Spleen (tissue), 11 donors: Measurements from ENCODE around the gene L1CAM. TPM values are rescaled to one million over a fixed set of nuclear protein-coding genes. Genes with fewer than 3 reads are reported as not detected.

ENCODE experiments used
- DNase-seq: peaks from one replicate; pipeline ENCODE4 v3.0.0-alpha.2; 2020
- H3K27ac ChIP-seq, 8 donors: fragments of 200-600 bp; sonication (generic) in 7 of 8; 1 replicate in 4 of 8; 2 replicates in 4 of 8; pipeline versions ENCODE4 v1.5.0 to v1.8.0; 2016 to 2021; ENCODE audit warnings: inconsistent platforms in 4 of 8, mild to moderate bottlenecking in 4 of 8, moderate library complexity in 1 of 8
- H3K27me3 ChIP-seq, 7 donors: fragments of 200-600 bp; sonication (generic) in 6 of 7; replicated peaks in 1 of 7; 1 replicate in 4 of 7; 2 replicates in 3 of 7; pipeline versions ENCODE4 v1.5.0 to v1.8.0; 2016 to 2021; ENCODE audit warnings: inconsistent platforms in 3 of 7, mild to moderate bottlenecking in 1 of 7
- H3K36me3 ChIP-seq, 6 donors: fragments of 200-600 bp; sonication (generic) in 5 of 6; 1 replicate in 4 of 6; 2 replicates in 2 of 6; pipeline versions ENCODE4 v1.5.0 to v1.8.0; 2016 to 2021; ENCODE audit warnings: inconsistent platforms in 2 of 6
- H3K4me1 ChIP-seq, 6 donors: fragments of 200-600 bp; sonication (generic) in 5 of 6; 1 replicate in 3 of 6; 2 replicates in 3 of 6; pipeline versions ENCODE4 v1.5.0 to v1.8.0; 2016 to 2021; ENCODE audit warnings: inconsistent platforms in 3 of 6
- H3K4me3 ChIP-seq, 8 donors: fragments of 200-600 bp; sonication (generic) in 7 of 8; 1 replicate in 4 of 8; 2 replicates in 4 of 8; pipeline versions ENCODE4 v1.5.0 to v1.8.0; 2016 to 2021; ENCODE audit warnings: inconsistent platforms in 4 of 8, mild to moderate bottlenecking in 4 of 8, moderate library complexity in 2 of 8
- H3K9me3 ChIP-seq, 8 donors: fragments of 200-600 bp; sonication (generic) in 7 of 8; 1 replicate in 4 of 8; 2 replicates in 4 of 8; pipeline versions ENCODE4 v1.5.0 to v1.8.0; 2016 to 2021; ENCODE audit warnings: inconsistent platforms in 4 of 8
- CTCF ChIP-seq, 11 experiments: fragments of 200-600 bp in 7 of 11; fragments of 450-650 bp in 4 of 11; sonication (generic) in 4 of 11; IDR thresholded peaks in 8 of 11; conservative IDR thresholded peaks in 3 of 11; 1 replicate in 7 of 11; 2 replicates in 4 of 11; pipeline versions ENCODE4 v1.4.0 to v1.8.0; 2016 to 2021; ENCODE audit warnings: antibody characterized with exemption in 11 of 11, inconsistent platforms in 4 of 11, mild to moderate bottlenecking in 1 of 11
- POLR2A ChIP-seq, 3 donors: fragments of 450-650 bp; IDR thresholded peaks; one replicate each; pipeline ENCODE4 v1.5.1; 2017; ENCODE audit warnings: antibody characterized with exemption in 3 of 3, mild to moderate bottlenecking in 1 of 3
- POLR2AphosphoS5 ChIP-seq, 3 donors: sonication (generic); formaldehyde crosslinking; IDR thresholded peaks; one replicate each; pipeline ENCODE4 v1.5.1; 2017; ENCODE audit warnings: antibody characterized with exemption in 3 of 3
- WGBS, 5 donors: extraction: QIAGEN DNeasy Blood & Tissue Kit in 3 of 5; methylation state at CpG; one replicate each; pipeline versions ENCODE4 v1.1.5 to v1.1.7; 2013 to 2018; 5-methylcytosine and 5-hydroxymethylcytosine counted together
- intact Hi-C: fragments of 100-400 bp; cut with DNase I; formaldehyde crosslinking; loops from one replicate; pipeline ENCODE4 v1.15.0; 2023; ENCODE audit warnings: low total_unique reads
- polyA plus RNA-seq, 3 donors: library from polyadenylated mRNA; stranded (reverse); fragments of 200-250 nt; gene quantifications; one replicate each; pipeline ENCODE4 v1.2.1, GENCODE V29; 2013
- total RNA-seq, 7 donors: library from RNA; depleted of rRNA in 3 of 7; stranded (reverse); fragments of >200 nt in 3 of 7; fragmentation: NEBNext Ultra II Directional in 4 of 7; extraction: Animal tissue kit (Norgen Biotek cat#: 25700) in 4 of 7; gene quantifications; one replicate each; pipeline versions ENCODE4 v1.1.0 to v1.2.1, GENCODE V29; 2016 to 2021
- donor health status: healthy with polysubstance abuse.
- donor health status: DM: no; HTN: no; CAD: no; lungs with moderate emphysema.
- donor health status: DM: no; HTN: no; CAD: no.
- donor health status: Bipolar disorder and iron deficiency.
- donor health status: healthy.
- donor health status: DM: no; HTN: no; CAD: no.
- donor health status: DM: yes; HTN: yes; CAD: no.

The L1CAM gene
- total and polyA plus RNA-seq, 10 donors, result 1.2 to 5.1 (median 2.7) TPM

- intact Hi-C loops, result no loop called here
- WGBS, 5 donors, result 39 to 65% (median 60%) methylated on average over 2 to 5 of the region's 5 CpGs
- DNase-seq, result peak; percentile 30
These were observed 7.6 kb downstream of the L1CAM start for GRCh38 chrX:153878345-153878744.

GRCh38 chrX:153877571-153878261 is 8.3 kb downstream of the L1CAM start:
- H3K4me1 ChIP-seq, result no peaks in the 10 kb centered on the region
- H3K27ac ChIP-seq, result no peak overlapping the region
- no peaks in the 10 kb centered on the region for H3K9me3 ChIP-seq
- H3K36me3 ChIP-seq, result no peaks in the 10 kb centered on the region
- no peak for DNase-seq
- H3K27me3 ChIP-seq, result peaks cover 0 to 82% (median 40%) of the 10 kb centered on the region in 7 donors
- WGBS, 5 donors, result 63 to 81% (median 69%) methylated on average over 4 to 8 of the region's 8 CpGs
- TF ChIP-seq CTCF (IDR thresholded peaks at IDR 0.05 in 8 of 11, conservative IDR thresholded peaks at IDR 0.05 in 3 of 11) (no peak), POLR2AphosphoS5 (IDR thresholded peaks at IDR 0.05) (no peak), POLR2A (IDR thresholded peaks at IDR 0.05) (no peak)
- H3K4me3 ChIP-seq, result no peak overlapping the region
- intact Hi-C loops, result no loop called here

More at GRCh38 chrX:153878345-153878744, 7.6 kb downstream of the L1CAM start:
- no peaks in the 10 kb centered on the region for H3K9me3 ChIP-seq
- TF ChIP-seq POLR2A (IDR thresholded peaks at IDR 0.05), result no peak
- TF ChIP-seq POLR2AphosphoS5 (IDR thresholded peaks at IDR 0.05), result no peak
- TF ChIP-seq CTCF (IDR thresholded peaks at IDR 0.05 in 8 of 11, conservative IDR thresholded peaks at IDR 0.05 in 3 of 11), result no peak
- no peaks in the 10 kb centered on the region for H3K36me3 ChIP-seq
- H3K27ac ChIP-seq, result no peak overlapping the region
- no peak overlapping the region for H3K4me3 ChIP-seq
- no peaks in the 10 kb centered on the region for H3K4me1 ChIP-seq
- H3K27me3 ChIP-seq, result peaks cover 0 to 86% (median 47%) of the 10 kb centered on the region in 7 donors

GRCh38 chrX:153876112-153876491 is 9.9 kb downstream of the L1CAM start:
- Histone ChIP-seq H3K4me3 (no peak overlapping the region), H3K36me3 (no peaks in the 10 kb centered on the region), H3K27ac (no peak overlapping the region), H3K27me3 (peaks cover 0 to 71% (median 28%) of the 10 kb centered on the region in 7 donors), H3K4me1 (no peaks in the 10 kb centered on the region), H3K9me3 (no peaks in the 10 kb centered on the region)
- DNase-seq, result no peak
- TF ChIP-seq POLR2AphosphoS5 (IDR thresholded peaks at IDR 0.05), result no peak
- TF ChIP-seq CTCF (IDR thresholded peaks at IDR 0.05 in 8 of 11, conservative IDR thresholded peaks at IDR 0.05 in 3 of 11), result no peak
- TF ChIP-seq POLR2A (IDR thresholded peaks at IDR 0.05), result no peak
- 63 to 73% (median 71%) methylated on average over 3 of the region's 3 CpGs for WGBS, 5 donors
- intact Hi-C loops, result no loop called here

- peaks cover 0 to 71% (median 30%) of the 10 kb centered on the region in 7 donors for H3K27me3 ChIP-seq
- intact Hi-C loops, result no loop called here
These were observed 10.4 kb downstream of the L1CAM start for GRCh38 chrX:153875391-153876111.

More at GRCh38 chrX:153875391-153876111, 10.4 kb downstream of the L1CAM start:
- Histone ChIP-seq H3K9me3 (no peaks in the 10 kb centered on the region), H3K4me1 (no peaks in the 10 kb centered on the region), H3K27ac (no peak overlapping the region), H3K36me3 (no peaks in the 10 kb centered on the region), H3K4me3 (no peak overlapping the region)
- TF ChIP-seq POLR2A (IDR thresholded peaks at IDR 0.05), result no peak
- TF ChIP-seq CTCF (IDR thresholded peaks at IDR 0.05 in 8 of 11, conservative IDR thresholded peaks at IDR 0.05 in 3 of 11), result no peak
- peak in 1 of 3 donors; percentile 54 for TF ChIP-seq POLR2AphosphoS5 (IDR thresholded peaks at IDR 0.05)
- 2 to 14% (median 4%) methylated on average over 31 to 42 of the region's 42 CpGs for WGBS, 5 donors
- peak; percentile 88 for DNase-seq
